ENCODE results near the gene KIF15. TPM values are rescaled to one million over a fixed set of nuclear protein-coding genes. Genes with fewer than 3 reads are reported as not detected.

The KIF15 gene
- total RNA-seq, 1 experiment from 2014 or later: 25.3 TPM

DNA sequence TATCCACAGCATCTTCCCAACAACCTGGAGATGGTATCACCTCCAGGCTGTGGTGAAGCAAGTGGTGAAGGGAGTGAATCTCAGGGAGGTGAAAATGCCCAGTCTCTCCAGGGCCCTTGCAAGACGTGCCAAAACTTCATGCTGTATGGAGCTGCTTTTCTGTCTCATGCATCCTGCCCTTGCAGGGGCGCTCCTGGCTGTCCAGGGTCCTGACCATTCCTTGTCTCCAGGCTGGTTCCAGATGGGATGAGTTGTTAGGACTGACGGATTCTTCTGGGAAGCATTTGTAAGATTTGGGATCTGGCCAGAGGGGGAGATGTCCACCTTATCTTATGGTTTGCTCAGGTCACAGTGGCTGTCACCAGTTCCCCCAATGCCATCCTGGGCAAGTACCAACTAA, 128.7 kb downstream of the KIF15 start:
- Histone ChIP-seq H3K36me3 (ENCODE audit: control insufficient read depth, insufficient read depth, low read length) (no peaks in the 10 kb centered on the region), H3K4me3 (ENCODE audit: low read depth, low read length) (no peak overlapping the region), H3K27me3 (replicated peaks; ENCODE audit: control insufficient read depth, insufficient read depth, low read length) (no peaks in the 10 kb centered on the region), H3K9me3 (no peaks in the 10 kb centered on the region), H3K4me1 (no peaks in the 10 kb centered on the region)
- Mint-ChIP-seq H3K27me3 (ENCODE audit: insufficient read depth, unreplicated experiment) (no peaks in the 10 kb centered on the region), H3K27ac (ENCODE audit: unreplicated experiment) (no peak overlapping the region), H3K4me3 (ENCODE audit: unreplicated experiment) (no peak overlapping the region), H3K36me3 (ENCODE audit: insufficient read depth, unreplicated experiment) (no peaks in the 10 kb centered on the region), H3K4me1 (ENCODE audit: low read depth, unreplicated experiment) (peaks cover 6% of the 10 kb centered on the region), H3K9me3 (ENCODE audit: unreplicated experiment) (no peaks in the 10 kb centered on the region)
- intact Hi-C loops (cut with micrococcal nuclease; ENCODE audit: unreplicated experiment): no loop called here
- POLR2A ChIA-PET: no interaction called here
- CTCF ChIA-PET: no interaction called here
- TF ChIP-seq, protein P1, sequence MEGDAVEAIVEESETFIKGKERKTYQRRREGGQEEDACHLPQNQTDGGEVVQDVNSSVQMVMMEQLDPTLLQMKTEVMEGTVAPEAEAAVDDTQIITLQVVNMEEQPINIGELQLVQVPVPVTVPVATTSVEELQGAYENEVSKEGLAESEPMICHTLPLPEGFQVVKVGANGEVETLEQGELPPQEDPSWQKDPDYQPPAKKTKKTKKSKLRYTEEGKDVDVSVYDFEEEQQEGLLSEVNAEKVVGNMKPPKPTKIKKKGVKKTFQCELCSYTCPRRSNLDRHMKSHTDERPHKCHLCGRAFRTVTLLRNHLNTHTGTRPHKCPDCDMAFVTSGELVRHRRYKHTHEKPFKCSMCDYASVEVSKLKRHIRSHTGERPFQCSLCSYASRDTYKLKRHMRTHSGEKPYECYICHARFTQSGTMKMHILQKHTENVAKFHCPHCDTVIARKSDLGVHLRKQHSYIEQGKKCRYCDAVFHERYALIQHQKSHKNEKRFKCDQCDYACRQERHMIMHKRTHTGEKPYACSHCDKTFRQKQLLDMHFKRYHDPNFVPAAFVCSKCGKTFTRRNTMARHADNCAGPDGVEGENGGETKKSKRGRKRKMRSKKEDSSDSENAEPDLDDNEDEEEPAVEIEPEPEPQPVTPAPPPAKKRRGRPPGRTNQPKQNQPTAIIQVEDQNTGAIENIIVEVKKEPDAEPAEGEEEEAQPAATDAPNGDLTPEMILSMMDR (IDR thresholded peaks at IDR 0.05; ENCODE audit: insufficient read depth in 1 of 2, low read depth in 1 of 2, low read length in 1 of 2, severe bottlenecking in 1 of 2, unreplicated experiment in 1 of 2): no peak
- no TSS peak for BruUV-seq (replicated peaks)
- DNase-seq: no peak

DNA sequence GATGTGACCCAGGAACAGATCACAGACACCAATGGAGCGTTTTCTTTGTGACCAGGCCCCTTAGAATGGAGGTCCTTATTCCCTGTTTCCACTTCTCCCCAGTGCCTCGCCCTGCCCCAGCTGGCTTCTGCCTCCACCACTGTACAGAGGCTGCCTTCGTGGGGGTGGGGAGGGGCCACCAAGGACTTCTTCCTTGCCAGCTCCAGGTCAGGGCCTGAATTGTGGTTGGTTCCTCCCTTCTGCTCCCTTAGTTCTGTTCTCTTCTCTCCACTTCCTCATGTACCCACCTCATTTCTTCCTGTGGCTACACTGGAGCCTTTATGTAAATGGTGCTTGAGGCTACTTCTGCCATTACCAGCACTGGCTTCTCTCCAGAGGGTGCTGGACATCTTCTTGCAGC, 129.3 kb downstream of the KIF15 start:
- Histone ChIP-seq H3K4me3 (ENCODE audit: low read depth, low read length) (no peak overlapping the region), H3K9me3 (no peaks in the 10 kb centered on the region), H3K27me3 (replicated peaks; ENCODE audit: control insufficient read depth, insufficient read depth, low read length) (no peaks in the 10 kb centered on the region), H3K4me1 (no peaks in the 10 kb centered on the region), H3K36me3 (ENCODE audit: control insufficient read depth, insufficient read depth, low read length) (no peaks in the 10 kb centered on the region)
- no TSS peak for BruUV-seq (replicated peaks)
- ChIA-PET CTCF (no interaction called here), POLR2A (no interaction called here)
- Mint-ChIP-seq H3K27me3 (ENCODE audit: insufficient read depth, unreplicated experiment) (no peaks in the 10 kb centered on the region), H3K4me1 (ENCODE audit: low read depth, unreplicated experiment) (peaks cover under 1% of the 10 kb centered on the region), H3K9me3 (ENCODE audit: unreplicated experiment) (no peaks in the 10 kb centered on the region), H3K4me3 (ENCODE audit: unreplicated experiment) (no peak overlapping the region), H3K36me3 (ENCODE audit: insufficient read depth, unreplicated experiment) (no peaks in the 10 kb centered on the region), H3K27ac (ENCODE audit: unreplicated experiment) (no peak overlapping the region)
- no peak for DNase-seq
- intact Hi-C loops (cut with micrococcal nuclease; ENCODE audit: unreplicated experiment): no loop called here
- TF ChIP-seq, protein P1 (IDR thresholded peaks at IDR 0.05; ENCODE audit: insufficient read depth in 1 of 2, low read depth in 1 of 2, low read length in 1 of 2, severe bottlenecking in 1 of 2, unreplicated experiment in 1 of 2): no peak

DNA sequence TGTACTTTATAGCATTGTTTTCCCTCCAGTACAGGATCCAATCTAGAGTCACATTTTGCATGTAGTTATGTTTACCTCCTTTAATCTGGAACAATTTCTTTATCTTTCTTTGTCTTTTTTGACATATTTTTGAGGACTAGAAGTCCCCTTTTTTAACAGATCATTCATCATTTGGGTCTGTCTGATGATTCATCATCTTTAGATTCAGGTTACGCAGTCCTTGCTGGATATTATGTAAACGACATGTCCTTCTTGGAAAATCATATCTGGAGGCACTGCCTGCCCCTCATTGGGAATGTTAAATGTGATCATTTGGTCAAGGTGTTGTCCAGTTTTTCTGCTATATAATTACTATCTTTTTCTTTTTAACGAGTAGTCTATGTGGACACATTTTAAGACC, 131.1 kb downstream of the KIF15 start:
- CTCF ChIA-PET: no interaction called here
- Mint-ChIP-seq H3K27me3 (ENCODE audit: insufficient read depth, unreplicated experiment) (no peaks in the 10 kb centered on the region), H3K36me3 (ENCODE audit: insufficient read depth, unreplicated experiment) (no peaks in the 10 kb centered on the region), H3K4me1 (ENCODE audit: low read depth, unreplicated experiment) (no peaks in the 10 kb centered on the region), H3K9me3 (ENCODE audit: unreplicated experiment) (no peaks in the 10 kb centered on the region), H3K4me3 (ENCODE audit: unreplicated experiment) (no peak overlapping the region), H3K27ac (ENCODE audit: unreplicated experiment) (no peak overlapping the region)
- no peak for DNase-seq
- no peaks in the 10 kb centered on the region for H3K27me3 ChIP-seq (replicated peaks; ENCODE audit: control insufficient read depth, insufficient read depth, low read length)
- H3K9me3 ChIP-seq: no peaks in the 10 kb centered on the region
- no TSS peak for BruUV-seq (replicated peaks)
- POLR2A ChIA-PET: no interaction called here
- H3K4me1 ChIP-seq: no peaks in the 10 kb centered on the region
- intact Hi-C loops (cut with micrococcal nuclease; ENCODE audit: unreplicated experiment): no loop called here
- no peak overlapping the region for H3K4me3 ChIP-seq (ENCODE audit: low read depth, low read length)
- TF ChIP-seq, protein P1 (IDR thresholded peaks at IDR 0.05; ENCODE audit: insufficient read depth in 1 of 2, low read depth in 1 of 2, low read length in 1 of 2, severe bottlenecking in 1 of 2, unreplicated experiment in 1 of 2): no peak
- no peaks in the 10 kb centered on the region for H3K36me3 ChIP-seq (ENCODE audit: control insufficient read depth, insufficient read depth, low read length)
